ENCODE data around the gene FHOD1.

GRCh38 chr16:67294171-67294757 is 47.0 kb upstream of the FHOD1 start:
- TF ChIP-seq CTCF (IDR thresholded peaks at IDR 0.05; ENCODE audit: low read length) (no peak), EZH2 (IDR thresholded peaks at IDR 0.05; ENCODE audit: borderline replicate concordance, low read length) (no peak)
